Measurements from ENCODE around the gene GABARAP. TPM values are rescaled to one million over a fixed set of nuclear protein-coding genes. Genes with fewer than 3 reads are reported as not detected.

Gene GABARAP
- total RNA-seq, 2 donors from 2014 or later = 187 to 446 TPM

- no peak for DNase-seq (ENCODE audit: low spot score)
- ATAC-seq (ENCODE audit: insufficient number of reproducible peaks, low FRiP score, low read depth) = no peak
- no peak overlapping the region for H3K27ac ChIP-seq
- H3K4me3 ChIP-seq = no peak overlapping the region
- H3K9me3 ChIP-seq = no peaks in the 10 kb centered on the region
- H3K4me1 ChIP-seq (ENCODE audit: control insufficient read depth in 1 of 2, low read depth in 2 of 2) = peaks cover 4 to 21% of the 10 kb centered on the region in 2 donors
- TF ChIP-seq, protein P1, sequence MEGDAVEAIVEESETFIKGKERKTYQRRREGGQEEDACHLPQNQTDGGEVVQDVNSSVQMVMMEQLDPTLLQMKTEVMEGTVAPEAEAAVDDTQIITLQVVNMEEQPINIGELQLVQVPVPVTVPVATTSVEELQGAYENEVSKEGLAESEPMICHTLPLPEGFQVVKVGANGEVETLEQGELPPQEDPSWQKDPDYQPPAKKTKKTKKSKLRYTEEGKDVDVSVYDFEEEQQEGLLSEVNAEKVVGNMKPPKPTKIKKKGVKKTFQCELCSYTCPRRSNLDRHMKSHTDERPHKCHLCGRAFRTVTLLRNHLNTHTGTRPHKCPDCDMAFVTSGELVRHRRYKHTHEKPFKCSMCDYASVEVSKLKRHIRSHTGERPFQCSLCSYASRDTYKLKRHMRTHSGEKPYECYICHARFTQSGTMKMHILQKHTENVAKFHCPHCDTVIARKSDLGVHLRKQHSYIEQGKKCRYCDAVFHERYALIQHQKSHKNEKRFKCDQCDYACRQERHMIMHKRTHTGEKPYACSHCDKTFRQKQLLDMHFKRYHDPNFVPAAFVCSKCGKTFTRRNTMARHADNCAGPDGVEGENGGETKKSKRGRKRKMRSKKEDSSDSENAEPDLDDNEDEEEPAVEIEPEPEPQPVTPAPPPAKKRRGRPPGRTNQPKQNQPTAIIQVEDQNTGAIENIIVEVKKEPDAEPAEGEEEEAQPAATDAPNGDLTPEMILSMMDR (IDR thresholded peaks at IDR 0.05) = no peak
- peaks cover 51% of the 10 kb centered on the region for H3K36me3 ChIP-seq
- no peaks in the 10 kb centered on the region for H3K27me3 ChIP-seq (replicated peaks; ENCODE audit: insufficient read depth)
Observed at GRCh38 chr17:7224110-7224509, 18.1 kb downstream of the GABARAP start.

GRCh38 chr17:7223375-7223774, 18.9 kb downstream of the GABARAP start:
- no peak overlapping the region for H3K27ac ChIP-seq
- no peak overlapping the region for H3K4me3 ChIP-seq
- ATAC-seq (ENCODE audit: insufficient number of reproducible peaks, low FRiP score, low read depth) (no peak), DNase-seq (ENCODE audit: low spot score) (no peak)
- TF ChIP-seq, protein P1 (IDR thresholded peaks at IDR 0.05) = no peak
- H3K36me3 ChIP-seq = peaks cover 44% of the 10 kb centered on the region
- H3K9me3 ChIP-seq = no peaks in the 10 kb centered on the region
- peaks cover 5 to 28% of the 10 kb centered on the region in 2 donors for H3K4me1 ChIP-seq (ENCODE audit: control insufficient read depth in 1 of 2, low read depth in 2 of 2)
- no peaks in the 10 kb centered on the region for H3K27me3 ChIP-seq (replicated peaks; ENCODE audit: insufficient read depth)

DNA sequence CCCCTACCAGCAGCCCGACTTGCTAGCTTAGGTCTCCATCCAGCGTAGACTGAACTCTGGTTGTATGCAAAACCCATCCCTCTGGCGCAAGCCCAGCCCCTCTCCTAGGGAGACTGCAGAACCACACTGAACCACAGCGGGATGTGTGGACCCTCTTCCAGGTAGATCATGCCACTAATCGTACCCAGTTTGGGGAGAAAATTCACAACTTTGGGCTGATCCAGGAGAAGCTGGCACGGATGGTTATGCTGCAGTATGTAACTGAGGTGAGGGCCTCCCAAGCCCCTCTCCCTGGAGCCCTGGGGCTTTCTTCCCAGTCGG, 19.3 kb downstream of the GABARAP start:
- TF ChIP-seq, protein P1 (IDR thresholded peaks at IDR 0.05) = no peak
- Histone ChIP-seq H3K27me3 (replicated peaks; ENCODE audit: insufficient read depth) (no peaks in the 10 kb centered on the region), H3K27ac (no peak overlapping the region), H3K9me3 (no peaks in the 10 kb centered on the region), H3K4me3 (no peak overlapping the region), H3K36me3 (peaks cover 40% of the 10 kb centered on the region), H3K4me1 (ENCODE audit: control insufficient read depth in 1 of 2, low read depth in 2 of 2) (peaks cover 9 to 33% of the 10 kb centered on the region in 2 donors)
- ATAC-seq (ENCODE audit: insufficient number of reproducible peaks, low FRiP score, low read depth) = no peak
- DNase-seq (ENCODE audit: low spot score) = no peak

- TF ChIP-seq, protein P1 (IDR thresholded peaks at IDR 0.05) = no peak
- Histone ChIP-seq H3K27ac (no peak overlapping the region), H3K4me1 (ENCODE audit: control insufficient read depth in 1 of 2, low read depth in 2 of 2) (peaks cover 12 to 37% of the 10 kb centered on the region in 2 donors), H3K9me3 (no peaks in the 10 kb centered on the region), H3K36me3 (peaks cover 36% of the 10 kb centered on the region), H3K27me3 (replicated peaks; ENCODE audit: insufficient read depth) (no peaks in the 10 kb centered on the region), H3K4me3 (no peak overlapping the region)
- DNase-seq (ENCODE audit: low spot score) (no peak), ATAC-seq (ENCODE audit: insufficient number of reproducible peaks, low FRiP score, low read depth) (no peak)
Observed at GRCh38 chr17:7222093-7222971, 19.9 kb downstream of the GABARAP start.

GRCh38 chr17:7221278-7222092, 20.8 kb downstream of the GABARAP start:
- DNase-seq (ENCODE audit: low spot score) (no peak), ATAC-seq (ENCODE audit: insufficient number of reproducible peaks, low FRiP score, low read depth) (no peak)
- Histone ChIP-seq H3K27me3 (replicated peaks; ENCODE audit: insufficient read depth) (no peaks in the 10 kb centered on the region), H3K27ac (no peak overlapping the region), H3K4me3 (no peak overlapping the region), H3K9me3 (no peaks in the 10 kb centered on the region), H3K4me1 (ENCODE audit: control insufficient read depth in 1 of 2, low read depth in 2 of 2) (peaks cover 18 to 42% of the 10 kb centered on the region in 2 donors), H3K36me3 (peaks cover 28% of the 10 kb centered on the region)
- TF ChIP-seq, protein P1 (IDR thresholded peaks at IDR 0.05) = no peak

Data from thoracic aorta (tissue), 2 donors.